Measurements from ENCODE around the gene ANKFN1.

- TF ChIP-seq CTCF (IDR thresholded peaks at IDR 0.05; ENCODE audit: insufficient read depth, low read length, poor library complexity, severe bottlenecking) = no peak
- no peak for TF ChIP-seq EZH2phosphoT487 (conservative IDR thresholded peaks at IDR 0.05; ENCODE audit: low read length)
These were observed 287.1 kb downstream of the ANKFN1 start for GRCh38 chr17:56440419-56440818.

All from SU-DHL-6 (cell line).